ENCODE measurements around the gene OLA1.
A peak's percentile ranks its signal among the peaks of the same experiment; 100 is the strongest.

The OLA1 gene

DNA sequence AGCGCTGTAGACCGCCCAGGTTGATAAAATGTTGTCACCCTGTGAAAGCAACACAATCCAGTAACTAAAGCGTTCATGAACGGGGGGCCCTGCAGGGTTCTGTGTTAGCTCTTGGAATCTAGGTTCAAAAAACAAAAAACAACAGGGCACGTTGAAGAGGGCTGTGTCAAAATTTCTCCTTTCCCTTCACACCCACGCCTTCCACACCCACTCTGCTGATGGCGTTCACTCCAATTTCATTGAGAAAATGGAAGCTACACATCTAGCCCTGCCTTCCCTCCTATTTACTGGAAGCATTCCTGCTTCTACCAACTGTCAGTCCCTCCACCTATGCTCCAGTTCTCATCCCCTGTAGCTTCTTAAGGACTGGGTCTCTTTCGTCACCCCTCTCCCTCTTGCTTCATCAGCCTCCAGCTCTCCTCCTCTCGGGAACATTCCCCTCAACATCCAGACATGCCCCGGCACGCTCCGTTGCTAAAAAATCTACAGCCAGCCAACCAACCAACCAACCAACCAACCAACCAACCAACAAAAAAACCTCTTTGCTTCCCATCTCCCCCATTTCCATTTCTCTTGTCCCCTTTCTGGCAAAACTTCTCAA lies 184.7 kb downstream of the OLA1 start:
- DNase-seq (ENCODE audit: low read depth) = no peak

- DNase-seq (ENCODE audit: low read depth) = no peak
Observed at GRCh38 chr2:174062934-174063333, 185.4 kb downstream of the OLA1 start.

- no peak for DNase-seq (ENCODE audit: low read depth)
Observed at GRCh38 chr2:174059884-174060244, 188.5 kb downstream of the OLA1 start.

DNA sequence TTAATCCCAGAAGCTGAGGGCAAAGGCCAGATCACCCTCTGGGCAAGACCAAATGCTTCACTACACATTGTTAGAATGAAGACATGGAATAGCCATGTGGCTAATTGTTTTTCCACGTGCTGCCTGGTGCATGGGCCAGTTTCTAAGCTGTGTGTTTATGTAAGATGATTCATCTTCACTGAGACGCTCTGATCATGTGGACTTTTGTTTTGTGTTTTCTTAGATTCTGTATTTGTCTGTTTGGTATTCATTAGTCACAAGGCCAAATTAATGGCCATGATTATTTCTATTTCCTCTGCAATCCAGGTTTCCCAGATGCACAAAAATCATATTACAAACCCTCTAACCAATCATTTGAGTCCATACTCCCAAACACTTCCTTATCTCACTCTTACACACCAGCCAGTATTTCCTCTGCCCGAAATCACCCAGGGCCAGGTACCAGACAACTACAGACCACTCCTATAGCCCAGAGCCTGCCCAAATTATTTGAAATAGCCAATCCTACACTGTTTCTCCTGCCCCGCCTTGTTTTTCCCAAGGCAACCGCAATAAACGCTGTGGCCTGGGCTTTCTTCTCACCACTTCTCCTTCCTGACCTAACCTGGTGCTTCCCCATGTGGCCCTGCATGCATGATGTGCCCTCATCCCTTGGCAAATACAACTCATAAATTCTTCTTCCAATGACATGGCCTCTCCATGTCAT lies 189.0 kb downstream of the OLA1 start:
- DNase-seq (ENCODE audit: low read depth) = peak; percentile 44

- DNase-seq (ENCODE audit: low read depth) = no peak
Observed at GRCh38 chr2:174058456-174058855, 189.9 kb downstream of the OLA1 start.

DNA sequence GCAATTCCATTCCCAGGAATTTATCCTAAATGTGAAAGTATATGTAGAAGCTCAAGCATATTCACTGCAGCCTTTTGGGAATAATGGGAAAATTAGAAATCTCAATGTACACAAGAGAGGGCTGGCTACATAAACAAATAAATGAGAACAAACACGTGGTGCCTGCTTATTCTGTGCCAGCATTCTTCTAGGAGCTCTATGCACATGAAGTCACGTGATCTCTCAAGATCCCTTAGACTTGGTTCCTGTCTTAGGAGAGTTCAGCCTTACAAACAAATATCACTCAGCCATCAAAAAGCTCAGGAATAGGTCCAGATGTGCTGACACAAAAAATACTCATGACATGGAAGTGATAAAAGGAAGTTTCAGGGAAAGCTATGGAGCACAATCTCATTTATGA lies 190.3 kb downstream of the OLA1 start:
- no peak for DNase-seq (ENCODE audit: low read depth)

DNA sequence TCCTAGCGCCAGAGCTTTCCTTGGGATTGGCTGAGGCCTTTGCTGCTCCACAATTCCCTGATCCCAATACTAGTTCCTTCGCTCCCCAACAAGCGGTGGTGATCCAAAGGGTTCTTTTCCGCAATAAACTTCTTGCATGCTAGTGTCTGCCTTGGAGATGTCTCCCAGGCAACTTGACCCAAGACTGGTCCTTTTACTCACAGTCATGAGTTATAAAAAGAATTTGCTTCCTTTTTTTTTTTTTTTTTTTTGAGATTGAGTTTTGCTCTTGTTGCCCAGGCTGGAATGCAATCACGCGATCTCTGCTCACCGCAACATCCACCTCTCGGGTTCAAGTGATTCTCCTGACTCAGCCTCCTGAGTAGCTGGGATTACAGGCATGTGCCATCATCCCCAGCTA lies 193.4 kb downstream of the OLA1 start:
- DNase-seq (ENCODE audit: low read depth) = no peak

DNA sequence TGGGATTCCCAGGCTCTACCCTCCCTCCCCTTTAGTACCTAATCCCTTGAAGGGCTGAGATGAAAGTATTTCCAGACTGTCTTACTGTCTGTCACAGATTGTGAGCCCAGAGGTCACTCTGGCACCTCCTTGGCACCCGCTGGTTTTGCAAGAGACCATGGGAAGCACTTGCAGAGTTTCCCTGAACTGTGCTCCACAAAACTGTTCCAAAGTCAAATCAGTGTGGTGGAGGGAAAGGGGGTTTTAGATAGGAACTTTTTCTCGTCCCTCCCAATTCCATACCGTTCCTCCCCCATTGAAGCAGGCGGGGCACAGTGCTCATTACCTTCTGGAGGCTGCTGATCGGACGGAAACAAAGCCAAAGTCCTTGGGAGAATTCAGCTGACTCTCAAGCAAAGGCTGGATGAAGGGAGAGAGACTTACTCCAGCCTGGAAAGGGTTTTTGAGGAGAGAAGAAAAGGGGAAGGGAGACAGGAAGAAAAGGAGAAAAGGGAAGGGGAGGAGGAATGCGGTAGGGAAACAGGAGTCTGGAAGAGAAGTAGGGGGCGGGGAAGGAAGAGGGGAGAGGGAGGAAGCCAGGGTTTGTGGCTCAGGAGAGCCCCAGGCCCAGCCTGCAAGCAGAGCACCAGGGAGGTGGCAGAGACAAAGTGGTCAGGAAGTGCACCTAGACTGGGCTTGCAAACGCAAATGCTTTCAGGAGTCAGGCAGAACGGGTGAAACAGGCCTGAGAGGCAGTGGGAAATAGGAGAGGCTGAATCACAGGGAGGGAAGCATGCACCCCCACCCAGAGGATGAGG lies 194.8 kb downstream of the OLA1 start:
- no peak for DNase-seq (ENCODE audit: low read depth)

GRCh38 chr2:174052584-174052976 lies 195.8 kb downstream of the OLA1 start:
- no peak for DNase-seq (ENCODE audit: low read depth)

GRCh38 chr2:174051741-174052583 lies 196.4 kb downstream of the OLA1 start:
- DNase-seq (ENCODE audit: low read depth) = peak; percentile 44

DNA sequence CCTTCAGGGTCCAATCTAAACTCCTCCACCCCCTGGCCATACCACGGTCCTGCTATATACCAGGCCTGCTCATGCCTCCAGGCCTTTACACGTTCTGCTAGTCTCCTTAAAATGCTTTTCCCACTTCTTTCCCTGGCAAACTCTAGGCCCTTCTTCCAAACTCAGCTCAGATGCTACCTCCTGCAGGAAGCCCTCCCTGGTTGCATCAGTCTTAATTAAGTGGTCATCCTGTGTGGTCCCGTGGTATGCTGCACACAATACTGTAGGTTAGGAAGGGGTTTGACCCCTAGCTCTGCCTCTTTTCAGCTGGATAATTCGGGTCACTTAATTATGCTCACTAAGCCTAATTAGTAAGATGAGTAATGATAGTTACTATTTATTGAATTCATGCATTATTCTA lies 197.3 kb downstream of the OLA1 start:
- DNase-seq (ENCODE audit: low read depth) = no peak

- no peak for DNase-seq (ENCODE audit: low read depth)
Observed at GRCh38 chr2:174049895-174050294, 198.4 kb downstream of the OLA1 start.

DNA sequence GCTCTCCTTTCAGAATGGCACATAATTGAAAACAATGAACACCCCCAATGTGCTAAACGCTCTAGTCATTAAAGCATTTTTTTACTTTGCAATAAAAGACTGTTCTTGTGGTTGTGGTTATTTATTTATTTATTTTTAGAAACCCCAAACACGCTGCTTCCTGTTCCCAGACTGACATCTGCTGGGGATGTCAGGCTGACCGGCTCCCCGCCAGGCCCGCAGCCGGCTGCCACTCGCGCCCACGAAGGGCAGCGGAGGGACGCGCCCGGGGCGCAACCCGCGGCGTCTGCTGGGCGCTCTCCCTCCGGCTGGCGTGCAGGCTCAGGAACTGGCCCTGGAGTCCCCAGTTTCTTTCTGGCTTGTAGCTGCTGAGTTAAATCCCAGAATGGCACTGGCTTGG lies 200.1 kb downstream of the OLA1 start:
- no peak for DNase-seq (ENCODE audit: low read depth)

- no peak for DNase-seq (ENCODE audit: low read depth)
Observed at GRCh38 chr2:174047746-174048145, 200.6 kb downstream of the OLA1 start.

GRCh38 chr2:174046172-174046571 lies 202.2 kb downstream of the OLA1 start:
- no peak for DNase-seq (ENCODE audit: low read depth)

DNA sequence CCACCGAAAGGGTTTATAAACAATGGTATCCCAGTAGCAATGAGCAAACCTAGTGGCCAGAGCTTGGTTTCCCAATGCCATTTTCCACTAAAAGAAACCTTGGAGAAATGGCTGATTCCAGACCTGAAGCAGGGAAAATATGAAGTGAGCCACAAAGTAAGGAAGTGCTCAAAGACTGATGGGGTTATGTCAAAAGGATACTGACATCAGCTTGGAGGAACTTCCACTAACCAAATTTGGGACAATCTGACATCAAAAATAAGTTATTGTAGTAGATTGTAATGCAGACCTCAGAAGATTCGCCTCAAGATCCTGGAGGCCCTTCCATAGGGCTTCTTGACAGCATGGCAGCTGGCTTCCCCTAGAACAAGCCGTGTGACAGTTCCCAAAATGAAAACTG lies 203.8 kb downstream of the OLA1 start:
- no peak for DNase-seq (ENCODE audit: low read depth)

DNA sequence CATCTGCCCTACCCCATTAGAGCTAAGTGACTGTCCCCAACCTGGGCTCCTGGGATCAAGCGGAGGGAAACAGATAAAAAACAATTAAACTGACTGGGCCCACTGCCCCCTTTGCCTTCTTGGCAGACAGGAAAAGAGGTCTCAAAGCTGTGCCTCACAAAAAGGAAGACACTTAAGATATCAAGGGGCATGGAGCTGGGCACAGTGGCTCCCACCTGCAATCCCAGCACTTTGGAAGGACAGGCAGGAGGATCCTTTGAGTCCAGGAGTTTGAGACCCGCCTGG lies 208.0 kb downstream of the OLA1 start:
- DNase-seq (ENCODE audit: low read depth) = no peak

DNA sequence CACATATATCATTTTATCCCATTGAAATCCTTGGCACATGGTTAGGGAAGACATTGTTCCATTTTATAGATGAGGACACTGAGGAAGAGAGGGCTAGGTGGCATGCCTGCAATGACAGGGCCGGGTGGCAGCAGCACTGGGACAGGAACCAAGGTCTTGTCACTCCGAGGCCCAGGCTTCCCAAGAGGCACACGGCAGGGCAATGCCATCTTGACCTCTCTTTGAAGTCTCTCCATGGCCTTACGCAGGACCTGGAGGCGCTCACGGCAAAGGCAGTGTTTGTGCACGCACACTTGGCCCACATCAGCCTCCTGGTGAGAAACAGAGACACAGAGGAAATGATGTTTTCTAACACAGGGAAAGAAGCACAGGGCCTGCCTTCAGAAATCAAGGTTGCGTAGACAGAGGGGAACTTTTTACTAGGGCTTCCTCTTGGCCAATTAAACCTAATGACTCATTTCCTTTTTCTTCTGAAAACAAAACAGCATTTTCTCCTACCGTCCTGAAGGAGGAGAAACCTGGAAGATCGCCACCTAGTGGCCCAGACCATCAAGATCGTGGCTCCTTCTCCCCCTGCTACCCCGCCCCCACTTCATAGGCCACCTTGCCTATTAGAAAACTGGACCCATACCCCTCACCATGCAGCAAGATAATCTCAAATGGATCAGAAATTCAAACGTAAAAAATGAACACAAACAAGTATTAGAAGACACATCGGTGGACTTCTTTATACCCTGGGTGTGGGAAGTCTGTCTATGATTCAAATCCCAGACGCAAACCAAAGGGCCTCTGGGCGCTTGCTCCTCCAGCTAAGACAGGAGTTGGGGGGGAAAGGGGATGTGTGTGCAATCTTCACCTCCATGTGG lies 208.5 kb downstream of the OLA1 start:
- DNase-seq (ENCODE audit: low read depth) = peak; percentile 86

- no peak for DNase-seq (ENCODE audit: low read depth)
Observed at GRCh38 chr2:174038462-174038861, 209.9 kb downstream of the OLA1 start.

DNA sequence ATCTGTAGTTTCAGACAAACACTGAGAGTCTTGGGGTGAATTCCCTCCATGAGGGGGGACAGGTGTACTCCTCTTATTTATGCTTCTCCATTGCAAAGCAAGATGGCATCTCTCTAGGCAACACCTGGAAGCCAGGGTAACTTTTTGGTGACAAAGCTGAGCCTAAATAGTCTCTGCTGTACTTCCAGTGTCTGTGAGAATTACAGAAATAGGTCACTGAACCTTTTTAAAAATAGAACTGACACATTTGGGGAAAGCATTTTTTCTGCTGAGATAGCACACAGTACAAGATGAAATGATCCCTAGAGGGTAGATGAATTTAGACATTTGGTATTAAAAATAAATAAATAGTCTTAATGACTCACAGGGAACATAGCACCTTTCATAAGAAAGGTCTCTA lies 211.5 kb downstream of the OLA1 start:
- DNase-seq (ENCODE audit: low read depth) = no peak

- no peak for DNase-seq (ENCODE audit: low read depth)
Observed at GRCh38 chr2:174035981-174036742, 212.2 kb downstream of the OLA1 start.

All from non-pigmented ciliary epithelial cell (primary cell).